Adrenal gland (tissue), 5 donors: ENCODE data around the gene ARFGEF3.

Experiments
- POLR2A ChIP-seq, 2 donors: fragments of 450-650 bp; IDR thresholded peaks; one replicate each; pipeline ENCODE4 v1.6.1; 2017; ENCODE audit warnings: antibody characterized with exemption in 2 of 2, mild to moderate bottlenecking in 2 of 2, moderate library complexity in 1 of 2
- TF ChIP-seq, protein P1 (sequence below), 6 experiments: fragments of 450-650 bp in 4 of 6; fragments of 200-600 bp in 2 of 6; sonication (generic) in 1 of 6; IDR thresholded peaks; 1 replicate in 5 of 6; 2 replicates in 1 of 6; pipeline versions ENCODE4 v1.5.1 to v1.8.0; 2016 to 2021; ENCODE audit warnings: antibody characterized with exemption in 6 of 6, mild to moderate bottlenecking in 2 of 6, moderate library complexity in 1 of 6
- donor health status: DM: no; HTN: no; CAD: no.

DNA sequence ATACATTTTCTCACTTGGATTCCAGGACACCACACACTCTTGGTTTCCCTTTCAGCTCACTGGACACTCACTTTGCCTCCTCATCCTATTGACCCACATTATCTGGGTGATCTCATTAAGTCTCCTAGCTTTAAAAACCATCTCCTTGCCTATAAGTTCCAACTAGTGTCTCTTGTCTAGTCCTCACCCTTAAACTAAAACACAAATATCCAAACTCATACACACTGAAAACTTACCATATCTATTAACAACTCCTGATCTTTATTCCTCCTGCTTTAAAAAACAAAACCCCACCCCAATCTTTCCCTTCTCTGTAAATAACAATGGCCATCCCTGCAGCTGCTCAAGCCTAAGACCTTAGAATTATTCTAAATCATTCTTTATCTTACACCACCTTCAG, 212.5 kb downstream of the ARFGEF3 start:
- no peak for TF ChIP-seq POLR2A (IDR thresholded peaks at IDR 0.05)
- TF ChIP-seq, protein P1, sequence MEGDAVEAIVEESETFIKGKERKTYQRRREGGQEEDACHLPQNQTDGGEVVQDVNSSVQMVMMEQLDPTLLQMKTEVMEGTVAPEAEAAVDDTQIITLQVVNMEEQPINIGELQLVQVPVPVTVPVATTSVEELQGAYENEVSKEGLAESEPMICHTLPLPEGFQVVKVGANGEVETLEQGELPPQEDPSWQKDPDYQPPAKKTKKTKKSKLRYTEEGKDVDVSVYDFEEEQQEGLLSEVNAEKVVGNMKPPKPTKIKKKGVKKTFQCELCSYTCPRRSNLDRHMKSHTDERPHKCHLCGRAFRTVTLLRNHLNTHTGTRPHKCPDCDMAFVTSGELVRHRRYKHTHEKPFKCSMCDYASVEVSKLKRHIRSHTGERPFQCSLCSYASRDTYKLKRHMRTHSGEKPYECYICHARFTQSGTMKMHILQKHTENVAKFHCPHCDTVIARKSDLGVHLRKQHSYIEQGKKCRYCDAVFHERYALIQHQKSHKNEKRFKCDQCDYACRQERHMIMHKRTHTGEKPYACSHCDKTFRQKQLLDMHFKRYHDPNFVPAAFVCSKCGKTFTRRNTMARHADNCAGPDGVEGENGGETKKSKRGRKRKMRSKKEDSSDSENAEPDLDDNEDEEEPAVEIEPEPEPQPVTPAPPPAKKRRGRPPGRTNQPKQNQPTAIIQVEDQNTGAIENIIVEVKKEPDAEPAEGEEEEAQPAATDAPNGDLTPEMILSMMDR (IDR thresholded peaks at IDR 0.05), result no peak
